ENCODE results near the gene P4HTM. TPM values are rescaled to one million over a fixed set of nuclear protein-coding genes. Genes with fewer than 3 reads are reported as not detected.

The P4HTM gene
- total RNA-seq, 1 donor from 2014 or later, result 25.0 TPM

DNA sequence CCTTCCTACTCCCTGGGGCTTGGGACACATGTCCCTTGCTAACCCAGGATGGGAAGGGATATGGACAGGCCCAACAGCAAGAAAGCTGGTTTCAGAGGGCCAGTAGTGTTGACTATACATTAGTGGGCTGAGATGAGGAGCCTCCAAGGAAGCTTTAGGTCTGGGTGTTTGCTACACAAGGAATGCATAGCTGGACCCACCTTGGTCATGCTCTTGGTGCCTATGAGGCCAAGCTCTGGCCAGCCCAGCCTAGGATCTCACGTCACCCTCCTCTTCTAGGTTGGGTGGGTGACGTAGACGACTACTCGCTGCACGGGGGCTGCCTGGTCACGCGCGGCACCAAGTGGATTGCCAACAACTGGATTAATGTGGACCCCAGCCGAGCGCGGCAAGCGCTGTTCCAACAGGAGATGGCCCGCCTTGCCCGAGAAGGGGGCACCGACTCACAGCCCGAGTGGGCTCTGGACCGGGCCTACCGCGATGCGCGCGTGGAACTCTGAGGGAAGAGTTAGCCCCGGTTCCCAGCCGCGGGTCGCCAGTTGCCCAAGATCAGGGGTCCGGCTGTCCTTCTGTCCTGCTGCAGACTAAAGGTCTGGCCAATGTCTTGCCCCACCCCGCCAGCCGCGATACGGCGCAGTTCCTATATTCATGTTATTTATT lies 16.5 kb downstream of the P4HTM start:
- Histone ChIP-seq H3K27me3 (ENCODE audit: insufficient read depth, low read length) (no peaks in the 10 kb centered on the region), H3K9me3 (ENCODE audit: insufficient read depth, low read depth, low read length) (no peaks in the 10 kb centered on the region), H4K20me1 (ENCODE audit: insufficient read depth, low read length) (peaks cover 29% of the 10 kb centered on the region), H3K36me3 (ENCODE audit: insufficient read depth, low read length) (no peaks in the 10 kb centered on the region), H3K4me1 (ENCODE audit: insufficient read depth, low read length) (peaks cover 16% of the 10 kb centered on the region), H2AFZ (ENCODE audit: low read depth, low read length) (peak overlapping the region; percentile 86), H3K9ac (ENCODE audit: low read length) (peak overlapping the region; percentile 99), H3K4me3 (ENCODE audit: insufficient read depth, low read depth, low read length) (peak overlapping the region; percentile 80), H3K79me2 (ENCODE audit: insufficient read depth, low read length) (peaks cover 52% of the 10 kb centered on the region), H3K27ac (ENCODE audit: low read depth, low read length) (peak overlapping the region; percentile 98), H3K4me2 (ENCODE audit: low read length) (peak overlapping the region; percentile 98)
- H3K36me3 Mint-ChIP-seq (ENCODE audit: low read depth, unreplicated experiment), result peaks cover 1% of the 10 kb centered on the region
- H3K4me1 Mint-ChIP-seq (ENCODE audit: low read depth, unreplicated experiment), result peaks cover 8% of the 10 kb centered on the region
- peak overlapping the region; percentile 99 for H3K27ac Mint-ChIP-seq (ENCODE audit: unreplicated experiment)
- H3K9me3 Mint-ChIP-seq (ENCODE audit: unreplicated experiment), result no peaks in the 10 kb centered on the region
- H3K4me3 Mint-ChIP-seq (ENCODE audit: unreplicated experiment), result peak overlapping the region; percentile 97
- no peak for TF ChIP-seq EZH2 (IDR thresholded peaks at IDR 0.05; ENCODE audit: insufficient read depth, low read length)
- TF ChIP-seq, protein P1, sequence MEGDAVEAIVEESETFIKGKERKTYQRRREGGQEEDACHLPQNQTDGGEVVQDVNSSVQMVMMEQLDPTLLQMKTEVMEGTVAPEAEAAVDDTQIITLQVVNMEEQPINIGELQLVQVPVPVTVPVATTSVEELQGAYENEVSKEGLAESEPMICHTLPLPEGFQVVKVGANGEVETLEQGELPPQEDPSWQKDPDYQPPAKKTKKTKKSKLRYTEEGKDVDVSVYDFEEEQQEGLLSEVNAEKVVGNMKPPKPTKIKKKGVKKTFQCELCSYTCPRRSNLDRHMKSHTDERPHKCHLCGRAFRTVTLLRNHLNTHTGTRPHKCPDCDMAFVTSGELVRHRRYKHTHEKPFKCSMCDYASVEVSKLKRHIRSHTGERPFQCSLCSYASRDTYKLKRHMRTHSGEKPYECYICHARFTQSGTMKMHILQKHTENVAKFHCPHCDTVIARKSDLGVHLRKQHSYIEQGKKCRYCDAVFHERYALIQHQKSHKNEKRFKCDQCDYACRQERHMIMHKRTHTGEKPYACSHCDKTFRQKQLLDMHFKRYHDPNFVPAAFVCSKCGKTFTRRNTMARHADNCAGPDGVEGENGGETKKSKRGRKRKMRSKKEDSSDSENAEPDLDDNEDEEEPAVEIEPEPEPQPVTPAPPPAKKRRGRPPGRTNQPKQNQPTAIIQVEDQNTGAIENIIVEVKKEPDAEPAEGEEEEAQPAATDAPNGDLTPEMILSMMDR (IDR thresholded peaks at IDR 0.05; ENCODE audit: insufficient read depth, low read depth, low read length), result no peak
- H3K27me3 Mint-ChIP-seq (ENCODE audit: low read depth, unreplicated experiment), result no peaks in the 10 kb centered on the region
- FAIRE-seq (no peak), DNase-seq (ENCODE audit: low read depth) (peak; percentile 52)

DNA sequence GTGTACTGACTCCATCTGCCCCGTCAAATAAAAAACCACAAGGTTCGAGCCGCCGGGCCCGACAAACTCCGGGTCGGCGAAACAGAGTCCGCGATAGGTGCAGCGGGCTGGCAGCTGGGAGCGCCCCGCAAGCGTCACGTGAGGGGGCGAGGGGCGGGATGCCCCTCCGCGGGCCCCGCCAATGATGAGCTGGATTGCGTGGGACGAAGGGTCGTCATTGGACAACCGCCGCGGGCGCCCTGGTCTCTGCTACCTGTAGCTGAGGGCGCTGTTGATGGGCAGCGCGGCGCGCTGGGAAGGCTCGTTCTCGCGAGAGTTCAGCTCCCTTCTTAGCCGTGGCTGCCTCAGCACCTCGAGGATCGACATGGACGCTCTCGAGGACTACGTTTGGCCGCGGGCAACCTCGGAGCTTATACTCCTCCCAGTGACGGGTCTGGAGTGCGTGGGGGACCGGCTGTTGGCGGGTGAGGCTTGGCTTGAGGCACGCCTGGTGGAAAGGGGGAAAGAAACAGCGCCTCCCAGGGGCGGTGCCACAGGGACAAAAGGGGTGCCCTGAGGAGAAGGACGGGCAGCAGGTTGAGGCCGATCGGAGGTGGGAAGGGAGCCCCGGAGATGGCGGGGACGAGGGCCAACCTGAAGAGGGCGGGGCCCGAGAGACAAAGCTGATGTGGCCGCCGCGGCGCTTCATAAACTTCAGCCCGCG lies 17.2 kb downstream of the P4HTM start, which contains the start of gene WDR6:
Gene WDR6, plus strand, starts transcription at position 324 of the 703 bp plus-strand sequence. Its CDS starts 41 bp downstream, at position 365.
- Histone ChIP-seq H4K20me1 (ENCODE audit: insufficient read depth, low read length) (peaks cover 36% of the 10 kb centered on the region), H3K27me3 (ENCODE audit: insufficient read depth, low read length) (no peaks in the 10 kb centered on the region), H3K4me2 (ENCODE audit: low read length) (peak within 1 kb of the TSS; percentile 98), H3K4me1 (ENCODE audit: insufficient read depth, low read length) (peaks cover 16% of the 10 kb centered on the region), H3K4me3 (ENCODE audit: insufficient read depth, low read depth, low read length) (peak within 1 kb of the TSS; percentile 80), H3K79me2 (ENCODE audit: insufficient read depth, low read length) (peaks cover 59% of the 10 kb centered on the region), H3K36me3 (ENCODE audit: insufficient read depth, low read length) (peaks cover 3% of the 10 kb centered on the region), H3K9ac (ENCODE audit: low read length) (peak within 1 kb of the TSS; percentile 99), H3K9me3 (ENCODE audit: insufficient read depth, low read depth, low read length) (no peaks in the 10 kb centered on the region), H2AFZ (ENCODE audit: low read depth, low read length) (peak within 1 kb of the TSS; percentile 91), H3K27ac (ENCODE audit: low read depth, low read length) (peak within 1 kb of the TSS; percentile 98)
- no peaks in the 10 kb centered on the region for H3K9me3 Mint-ChIP-seq (ENCODE audit: unreplicated experiment)
- H3K4me1 Mint-ChIP-seq (ENCODE audit: low read depth, unreplicated experiment), result peaks cover 8% of the 10 kb centered on the region
- peaks cover 8% of the 10 kb centered on the region for H3K36me3 Mint-ChIP-seq (ENCODE audit: low read depth, unreplicated experiment)
- TF ChIP-seq EZH2 (IDR thresholded peaks at IDR 0.05; ENCODE audit: insufficient read depth, low read length), result no peak
- TF ChIP-seq, protein P1 (IDR thresholded peaks at IDR 0.05; ENCODE audit: insufficient read depth, low read depth, low read length), result no peak
- no peak for FAIRE-seq
- H3K27ac Mint-ChIP-seq (ENCODE audit: unreplicated experiment), result peak within 1 kb of the TSS; percentile 99
- H3K4me3 Mint-ChIP-seq (ENCODE audit: unreplicated experiment), result peak within 1 kb of the TSS; percentile 97
- DNase-seq (ENCODE audit: low read depth), result peak; percentile 94
- no peaks in the 10 kb centered on the region for H3K27me3 Mint-ChIP-seq (ENCODE audit: low read depth, unreplicated experiment)
